IMR-90 (cell line): ENCODE measurements around the gene NPW. TPM values are rescaled to one million over a fixed set of nuclear protein-coding genes. Genes with fewer than 3 reads are reported as not detected.

Experiments used
- ATAC-seq: fragments of 200-7000 bp; cut with Tn5 transposase; 2 replicates; pipeline ENCODE4 v1.9.1; 2020; ENCODE audit warnings: low read depth, mild to moderate bottlenecking, moderate library complexity
- BruUV-seq: library from RNA; stranded (reverse); fragments of 400-500 nt; replicated peaks from 2 replicates; lab custom pipeline; 2021; lab: Mats Ljungman, UMichigan
- CTCF ChIA-PET: fragments of 300-600 bp; formaldehyde crosslinking; extraction: SDS; loops from one replicate; lab custom pipeline; 2021; ENCODE audit warnings: antibody characterized with exemption; lab: Yijun Ruan, JAX
- POLR2A ChIA-PET: fragments of 300-600 bp; sonication (Branson Sonifier 250); formaldehyde crosslinking; loops from one replicate; lab custom pipeline; 2022; ENCODE audit warnings: antibody characterized with exemption; ENCODE audit not compliant: unreplicated experiment; lab: Charles Lee
- DNase-seq: peaks from one replicate; pipeline ENCODE4 v3.0.0; 2013
- H2AFZ ChIP-seq: replicated peaks from 2 replicates; pipeline ENCODE3; 2013; ENCODE audit warnings: low read length, mild to moderate bottlenecking; ENCODE audit not compliant: poor library complexity
- H2AK5ac ChIP-seq: 2 replicates; pipeline ENCODE4 v1.6.1; 2013; ENCODE audit warnings: low read depth, low read length, inconsistent platforms
- H2AK9ac ChIP-seq: replicated peaks from 2 replicates; pipeline ENCODE3; 2013; ENCODE audit warnings: mild to moderate bottlenecking, low read depth, low read length, moderate library complexity; ENCODE audit not compliant: poor library complexity
- H2BK120ac ChIP-seq: 2 replicates; pipeline ENCODE4 v1.6.1; 2013; ENCODE audit warnings: low read depth, low read length, inconsistent platforms
- H2BK15ac ChIP-seq: 3 replicates; pipeline ENCODE4 v1.6.1; 2013; ENCODE audit warnings: low read depth, low read length, inconsistent platforms
- H2BK20ac ChIP-seq: 2 replicates; pipeline ENCODE4 v1.6.1; 2013; ENCODE audit warnings: low read depth, mild to moderate bottlenecking, inconsistent platforms, low read length, moderate library complexity
- H2BK5ac ChIP-seq: 2 replicates; pipeline ENCODE4 v1.6.1; 2013; ENCODE audit warnings: mild to moderate bottlenecking, low read depth, low read length, inconsistent platforms; ENCODE audit not compliant: poor library complexity, severe bottlenecking
- H3K14ac ChIP-seq: replicated peaks from 2 replicates; pipeline ENCODE4 v1.6.1; 2013; ENCODE audit warnings: low read depth, low read length, inconsistent platforms
- H3K18ac ChIP-seq: 2 replicates; pipeline ENCODE4 v1.6.1; 2013; ENCODE audit warnings: low read depth, low read length, control low read depth
- H3K23ac ChIP-seq: 2 replicates; pipeline ENCODE4 v1.6.1; 2013; ENCODE audit warnings: low read depth, low read length, inconsistent platforms
- H3K27ac ChIP-seq: 2 replicates; pipeline ENCODE4 v1.5.1; 2013; ENCODE audit warnings: mild to moderate bottlenecking, control low read depth, low read length; ENCODE audit not compliant: insufficient read depth
- H3K27me3 ChIP-seq: 2 replicates; pipeline ENCODE4 v1.6.1; 2013; ENCODE audit warnings: low read length; ENCODE audit not compliant: control insufficient read depth, insufficient read depth
- H3K36me3 ChIP-seq: 2 replicates; pipeline ENCODE4 v1.6.1; 2013; ENCODE audit warnings: low read length, mixed read lengths; ENCODE audit not compliant: control insufficient read depth, insufficient read depth
- H3K4ac ChIP-seq: 2 replicates; pipeline ENCODE4 v1.6.1; 2013; ENCODE audit warnings: low read depth, low read length, inconsistent platforms
- H3K4me1 ChIP-seq: 2 replicates; pipeline ENCODE4 v1.6.1; 2013; ENCODE audit warnings: low read length, mixed read lengths; ENCODE audit not compliant: control insufficient read depth, insufficient read depth
- H3K4me2 ChIP-seq: 2 replicates; pipeline ENCODE4 v1.6.1; 2013; ENCODE audit warnings: low read depth, mild to moderate bottlenecking, control low read depth, low read length, moderate library complexity
- H3K4me3 ChIP-seq: 2 replicates; pipeline ENCODE4 v1.5.1; 2013; ENCODE audit warnings: low read depth, mild to moderate bottlenecking, control low read depth, low read length, moderate library complexity; ENCODE audit not compliant: insufficient read depth
- H3K56ac ChIP-seq: 2 replicates; pipeline ENCODE4 v1.6.1; 2013; ENCODE audit warnings: low read length, inconsistent platforms; ENCODE audit not compliant: insufficient read depth; ENCODE audit errors: extremely low read depth
- H3K79me1 ChIP-seq, 2 experiments: 2 replicates each; pipeline ENCODE4 v1.6.1; 2013; ENCODE audit warnings: low read length in 2 of 2, inconsistent platforms in 1 of 2, low read depth in 1 of 2
- H3K9ac ChIP-seq: 2 replicates; pipeline ENCODE4 v1.6.1; 2013; ENCODE audit warnings: low read depth, low read length, control low read depth
- H3K9me1 ChIP-seq: 2 replicates; pipeline ENCODE4 v1.6.1; 2013; ENCODE audit warnings: low read length, inconsistent platforms; ENCODE audit not compliant: insufficient read depth
- H3K9me3 ChIP-seq: 2 replicates; pipeline ENCODE4 v1.6.1; 2013; ENCODE audit warnings: low read length; ENCODE audit not compliant: control insufficient read depth, insufficient read depth
- H4K20me1 ChIP-seq: 2 replicates; pipeline ENCODE4 v1.6.1; 2013; ENCODE audit warnings: low read length, inconsistent platforms; ENCODE audit not compliant: insufficient read depth
- H4K5ac ChIP-seq: 2 replicates; pipeline ENCODE4 v1.6.1; 2013; ENCODE audit warnings: mild to moderate bottlenecking, low read depth, low read length, control low read depth
- H4K8ac ChIP-seq, 2 experiments: 2 replicates each; pipeline ENCODE4 v1.6.1; 2013; ENCODE audit warnings: low read depth in 2 of 2, low read length in 2 of 2, control low read depth in 1 of 2, inconsistent platforms in 1 of 2
- H4K91ac ChIP-seq: 2 replicates; pipeline ENCODE4 v1.6.1; 2013; ENCODE audit warnings: low read depth, low read length, inconsistent platforms; ENCODE audit not compliant: insufficient read depth
- CEBPB ChIP-seq: IDR thresholded peaks from 2 replicates; pipeline ENCODE4 v1.6.1; 2012; ENCODE audit warnings: low read depth, low read length, improper control_type of control experiment
- CHD1 ChIP-seq: IDR thresholded peaks from 2 replicates; pipeline ENCODE4 v1.6.1; 2012; ENCODE audit warnings: low read depth, low read length, improper control_type of control experiment
- ELK1 ChIP-seq: fragments of 150-350 bp; IDR thresholded peaks from 2 replicates; pipeline ENCODE4 v1.6.1; 2016; ENCODE audit warnings: low read depth, mild to moderate bottlenecking, low read length, moderate library complexity, borderline replicate concordance
- MAZ ChIP-seq: IDR thresholded peaks from 2 replicates; pipeline ENCODE4 v1.6.1; 2012; ENCODE audit warnings: low read depth, mild to moderate bottlenecking, low read length, improper control_type of control experiment, moderate library complexity, borderline replicate concordance
- MXI1 ChIP-seq: IDR thresholded peaks from 2 replicates; pipeline ENCODE4 v1.6.1; 2012; ENCODE audit warnings: low read depth, mild to moderate bottlenecking, low read length, moderate library complexity, borderline replicate concordance
- RAD21 ChIP-seq: IDR thresholded peaks from 2 replicates; pipeline ENCODE4 v1.6.1; 2012; ENCODE audit warnings: low read length, improper control_type of control experiment
- RCOR1 ChIP-seq: IDR thresholded peaks from 2 replicates; pipeline ENCODE4 v1.6.1; 2012; ENCODE audit warnings: mild to moderate bottlenecking, low read length, improper control_type of control experiment; ENCODE audit not compliant: insufficient replicate concordance
- RFX5 ChIP-seq: IDR thresholded peaks from 2 replicates; pipeline ENCODE4 v1.8.0; 2012; ENCODE audit warnings: low read depth, mild to moderate bottlenecking, low read length, moderate library complexity
- USF2 ChIP-seq: fragments of 150-350 bp; IDR thresholded peaks from 2 replicates; pipeline ENCODE4 v1.6.1; 2017; ENCODE audit warnings: mild to moderate bottlenecking, antibody characterized with exemption, low read length, low read depth
- WGBS, 2 experiments: methylation state at CpG; one replicate each; pipeline versions ENCODE4 v1.1.5 to v1.1.7; 2013; ENCODE audit warnings: missing lambda C conversion rate in 2 of 2; ENCODE audit not compliant: insufficient read length in 1 of 2; ENCODE audit errors: extremely low coverage in 2 of 2; 5-methylcytosine and 5-hydroxymethylcytosine counted together
- dilution Hi-C: fragments of 300-500 bp; cut with HindIII; formaldehyde crosslinking; loops from one replicate; pipeline ENCODE4 v1.14.3; 2018; ENCODE audit warnings: low sequenced_read_pairs; ENCODE audit not compliant: unreplicated experiment
- in situ Hi-C: fragments of 300-500 bp; cut with MboI; formaldehyde crosslinking; loops from 3 replicates; pipeline ENCODE4 v1.14.3; 2019; ENCODE audit warnings: low sequenced_read_pairs, inconsistent platforms, mixed read lengths
- intact Hi-C: fragments of 100-400 bp; cut with micrococcal nuclease; formaldehyde crosslinking; loops from 2 replicates; pipeline ENCODE4 v1.10.0; 2022
- polyA plus RNA-seq, 3 experiments: library from polyadenylated mRNA; depleted of rRNA; stranded (reverse); fragments of >200 nt; gene quantifications; 2 replicates each; pipeline ENCODE4 v1.2.3, GENCODE V29; 2012; ENCODE audit warnings: low replicate concordance in 1 of 3
- total RNA-seq: library from RNA; depleted of rRNA; stranded (reverse); fragments of >200 nt; gene quantifications from 2 replicates; pipeline ENCODE4 v1.2.3, GENCODE V29; 2012

The NPW gene
- total and polyA plus RNA-seq, 2 of the 4 experiments (the other 2 are of a cell fraction): 0.18 to 2.0 TPM

GRCh38 chr16:2025251-2025650 lies 5.7 kb downstream of the NPW start:
- no peaks in the 10 kb centered on the region for H3K9me3 ChIP-seq
- H3K79me1 ChIP-seq: peaks cover 6 to 35% of the 10 kb centered on the region in 2 experiments
- H3K4me1 ChIP-seq: peaks cover 20% of the 10 kb centered on the region
- H2BK15ac ChIP-seq: no peak overlapping the region
- in situ Hi-C loops (no loop called here), intact Hi-C loops (no loop called here), dilution Hi-C loops (no loop called here)
- H4K20me1 ChIP-seq: peaks cover 15% of the 10 kb centered on the region
- H3K9ac ChIP-seq: no peak overlapping the region
- no peak overlapping the region for H3K23ac ChIP-seq
- H3K4ac ChIP-seq: peak overlapping the region; percentile 33; the same call in 1 of the 2 replicates
- H4K5ac ChIP-seq: no peak overlapping the region
- no TSS peak for BruUV-seq
- H3K27me3 ChIP-seq: peaks cover 5% of the 10 kb centered on the region; the same call in 1 of the 2 replicates
- WGBS, 2 experiments: 95% methylated on average over 4 of the region's 14 CpGs; no CpG with 5 or more reads in 1 of the 2 experiments
- no peak for ATAC-seq
- H3K4me3 ChIP-seq: no peak overlapping the region
- H3K56ac ChIP-seq: no peak overlapping the region
- H2AK5ac ChIP-seq: peak overlapping the region; percentile 70; the same call in 1 of the 2 replicates
- ChIA-PET POLR2A (no interaction called here), CTCF (no interaction called here)
- H2BK5ac ChIP-seq: no peak overlapping the region
- H3K9me1 ChIP-seq: peaks cover 9% of the 10 kb centered on the region
- no peak overlapping the region for H4K91ac ChIP-seq
- peaks cover 9% of the 10 kb centered on the region; the same call in 1 of the 2 replicates for H3K36me3 ChIP-seq
- H2AK9ac ChIP-seq: peak overlapping the region; percentile 96
- TF ChIP-seq CEBPB (no peak), RCOR1 (no peak), RAD21 (no peak), ELK1 (no peak), MXI1 (no peak), USF2 (no peak), RFX5 (no peak), MAZ (no peak), CHD1 (no peak)
- no peak overlapping the region for H2BK120ac ChIP-seq
- H4K8ac ChIP-seq: no peak overlapping the region
- H3K18ac ChIP-seq: no peak overlapping the region
- H3K27ac ChIP-seq: no peak overlapping the region
- no peak overlapping the region for H3K14ac ChIP-seq
- H3K4me2 ChIP-seq: no peak overlapping the region
- 0 out of 2 replicates have a peak overlapping the region, but pooled peaks have one; percentile 12 for H2BK20ac ChIP-seq
- H2AFZ ChIP-seq: peak overlapping the region; percentile 67
- DNase-seq: no peak
